Astrocyte (in vitro differentiated cells and primary cell): ENCODE data around the gene MRPL55.

Source experiments
- CTCF ChIP-seq: IDR thresholded peaks from 2 replicates; pipeline ENCODE4 v1.5.1; 2011; ENCODE audit warnings: low read depth, mild to moderate bottlenecking, inconsistent platforms, low read length, moderate library complexity; ENCODE audit not compliant: insufficient read depth
- EZH2 ChIP-seq: IDR thresholded peaks from 2 replicates; pipeline ENCODE4 v1.6.1; 2012; ENCODE audit warnings: mild to moderate bottlenecking, low read length, inconsistent platforms; ENCODE audit not compliant: insufficient read depth

GRCh38 chr1:228099331-228099732 is 9.8 kb downstream of the MRPL55 start:
- TF ChIP-seq CTCF (no peak), EZH2 (no peak)
